Hepatocyte (in vitro differentiated cells): Measurements from ENCODE around the gene HEPHL1. TPM values are rescaled to one million over a fixed set of nuclear protein-coding genes. Genes with fewer than 3 reads are reported as not detected.

Experiments
- DNase-seq: peaks from one replicate; pipeline ENCODE4 v3.0.0-alpha.2; 2016; ENCODE audit warnings: low spot score
- H2AFZ ChIP-seq: fragments of 200-600 bp; sonication (generic); 2 replicates; pipeline ENCODE4 v1.6.0; 2016; ENCODE audit warnings: antibody characterized with exemption, mild to moderate bottlenecking
- H3K27ac ChIP-seq: fragments of 200-600 bp; sonication (generic); 2 replicates; pipeline ENCODE4 v1.5.1; 2016; ENCODE audit warnings: mild to moderate bottlenecking
- H3K27me3 ChIP-seq: fragments of 200-600 bp; sonication (generic); 2 replicates; pipeline ENCODE4 v1.6.1; 2016
- H3K36me3 ChIP-seq: fragments of 200-600 bp; sonication (generic); replicated peaks from 2 replicates; pipeline ENCODE4 v1.5.1; 2016; ENCODE audit warnings: low read depth; ENCODE audit not compliant: insufficient read depth
- H3K4me1 ChIP-seq: fragments of 200-600 bp; sonication (generic); 2 replicates; pipeline ENCODE4 v1.5.1; 2016; ENCODE audit warnings: mild to moderate bottlenecking, moderate library complexity; ENCODE audit not compliant: insufficient read depth
- H3K4me2 ChIP-seq: fragments of 200-600 bp; sonication (generic); 2 replicates; pipeline ENCODE4 v1.6.0; 2016
- H3K4me3 ChIP-seq: fragments of 200-600 bp; sonication (generic); 2 replicates; pipeline ENCODE4 v1.5.1; 2016; ENCODE audit warnings: mild to moderate bottlenecking
- H3K79me2 ChIP-seq: fragments of 200-600 bp; sonication (generic); 2 replicates; pipeline ENCODE4 v1.6.0; 2017; ENCODE audit warnings: mild to moderate bottlenecking
- H3K9me2 ChIP-seq: fragments of 200-600 bp; sonication (generic); replicated peaks from 2 replicates; pipeline ENCODE4 v1.6.0; 2017; ENCODE audit warnings: mild to moderate bottlenecking; ENCODE audit not compliant: insufficient read depth
- H3K9me3 ChIP-seq: fragments of 200-600 bp; sonication (generic); 2 replicates; pipeline ENCODE4 v1.5.1; 2016; ENCODE audit warnings: low read depth, mild to moderate bottlenecking
- H4K20me1 ChIP-seq: fragments of 200-600 bp; sonication (generic); 2 replicates; pipeline ENCODE4 v1.6.0; 2016; ENCODE audit warnings: mild to moderate bottlenecking; ENCODE audit not compliant: insufficient read depth, poor library complexity, severe bottlenecking
- CTCF ChIP-seq: fragments of 200-600 bp; sonication (generic); IDR thresholded peaks from 2 replicates; pipeline ENCODE4 v1.5.1; 2016; ENCODE audit warnings: antibody characterized with exemption, mild to moderate bottlenecking; ENCODE audit not compliant: poor library complexity
- EZH2 ChIP-seq: fragments of 200-600 bp; sonication (generic); IDR thresholded peaks from 2 replicates; pipeline ENCODE4 v1.6.1; 2016; ENCODE audit warnings: antibody characterized with exemption, mild to moderate bottlenecking, borderline replicate concordance
- EZH2phosphoT487 ChIP-seq: fragments of 200-600 bp; sonication (generic); IDR thresholded peaks from one replicate; pipeline ENCODE4 v1.6.1; 2018; ENCODE audit warnings: antibody characterized with exemption, mild to moderate bottlenecking, low read depth, moderate library complexity; ENCODE audit not compliant: unreplicated experiment, severe bottlenecking
- WGBS: methylation state at CpG from one replicate; pipeline ENCODE4 v1.1.6; 2016; ENCODE audit warnings: low lambda C conversion rate; ENCODE audit errors: missing lambda C conversion rate; 5-methylcytosine and 5-hydroxymethylcytosine counted together
- polyA plus RNA-seq: library from polyadenylated mRNA; unstranded; fragments of >200 nt; fragmentation: Nextera tagmentation; extraction: Ambion mirVana; gene quantifications from 2 replicates; pipeline ENCODE4 v1.2.1, GENCODE V29; 2016
- total RNA-seq: library from RNA; depleted of rRNA; stranded (reverse); fragments of >200 nt; gene quantifications from 2 replicates; pipeline ENCODE4 v1.2.3, GENCODE V29; 2014

The HEPHL1 gene
- total and polyA plus RNA-seq, 2 experiments from 2014 or later, result 0.07 to 0.17 TPM

GRCh38 chr11:94048032-94048709, 27.0 kb downstream of the HEPHL1 start:
- H3K4me3 ChIP-seq, result no peak overlapping the region
- TF ChIP-seq EZH2 (no peak), EZH2phosphoT487 (no peak), CTCF (no peak)
- no peaks in the 10 kb centered on the region for H3K27me3 ChIP-seq
- H3K4me1 ChIP-seq, result no peaks in the 10 kb centered on the region
- H4K20me1 ChIP-seq, result no peaks in the 10 kb centered on the region
- H2AFZ ChIP-seq, result no peak overlapping the region
- no peak overlapping the region for H3K27ac ChIP-seq
- 94% methylated on average over 2 of the region's 2 CpGs for WGBS
- H3K9me2 ChIP-seq, result no peaks in the 10 kb centered on the region
- no peak overlapping the region for H3K4me2 ChIP-seq
- no peak for DNase-seq
- H3K9me3 ChIP-seq, result no peaks in the 10 kb centered on the region
- no peaks in the 10 kb centered on the region for H3K36me3 ChIP-seq
- H3K79me2 ChIP-seq, result no peaks in the 10 kb centered on the region

GRCh38 chr11:94049351-94049750, 28.2 kb downstream of the HEPHL1 start:
- no peak for DNase-seq
- Histone ChIP-seq H3K79me2 (no peaks in the 10 kb centered on the region), H4K20me1 (no peaks in the 10 kb centered on the region), H3K27ac (no peak overlapping the region), H3K4me2 (no peak overlapping the region), H3K9me3 (no peaks in the 10 kb centered on the region), H3K27me3 (no peaks in the 10 kb centered on the region), H3K9me2 (no peaks in the 10 kb centered on the region), H3K36me3 (no peaks in the 10 kb centered on the region), H3K4me3 (no peak overlapping the region), H2AFZ (no peak overlapping the region), H3K4me1 (no peaks in the 10 kb centered on the region)
- WGBS, result 83% methylated on average over 1 of the region's 1 CpG
- TF ChIP-seq EZH2phosphoT487 (no peak), EZH2 (no peak), CTCF (no peak)

GRCh38 chr11:94058630-94059029, 37.5 kb downstream of the HEPHL1 start:
- TF ChIP-seq CTCF (no peak), EZH2phosphoT487 (no peak), EZH2 (no peak)
- H3K4me3 ChIP-seq, result no peak overlapping the region
- H3K79me2 ChIP-seq, result no peaks in the 10 kb centered on the region
- H3K27ac ChIP-seq, result no peak overlapping the region
- no peaks in the 10 kb centered on the region for H3K9me3 ChIP-seq
- H3K9me2 ChIP-seq, result no peaks in the 10 kb centered on the region
- no peak for DNase-seq
- 88% methylated on average over 1 of the region's 1 CpG for WGBS
- no peaks in the 10 kb centered on the region for H3K36me3 ChIP-seq
- H3K27me3 ChIP-seq, result no peaks in the 10 kb centered on the region
- no peaks in the 10 kb centered on the region for H4K20me1 ChIP-seq
- H3K4me1 ChIP-seq, result no peaks in the 10 kb centered on the region
- no peak overlapping the region for H2AFZ ChIP-seq
- H3K4me2 ChIP-seq, result no peak overlapping the region

- Histone ChIP-seq H3K9me2 (no peaks in the 10 kb centered on the region), H2AFZ (no peak overlapping the region), H3K4me2 (no peak overlapping the region), H3K36me3 (no peaks in the 10 kb centered on the region), H4K20me1 (no peaks in the 10 kb centered on the region), H3K4me1 (no peaks in the 10 kb centered on the region), H3K27me3 (no peaks in the 10 kb centered on the region), H3K79me2 (no peaks in the 10 kb centered on the region), H3K4me3 (no peak overlapping the region), H3K9me3 (no peaks in the 10 kb centered on the region), H3K27ac (no peak overlapping the region)
- DNase-seq, result no peak
- TF ChIP-seq EZH2 (no peak), CTCF (no peak), EZH2phosphoT487 (no peak)
These were observed 37.9 kb downstream of the HEPHL1 start for GRCh38 chr11:94059065-94059464.
